GM19193 (cell line): ENCODE measurements around the gene ZNF280A.

ENCODE experiments used
- POLR2A ChIP-seq: IDR thresholded peaks from 4 replicates; pipeline ENCODE4 v1.6.1; 2011; ENCODE audit not compliant: insufficient read depth, insufficient read length; ENCODE audit errors: extremely low read depth

ZNF280A gene

DNA sequence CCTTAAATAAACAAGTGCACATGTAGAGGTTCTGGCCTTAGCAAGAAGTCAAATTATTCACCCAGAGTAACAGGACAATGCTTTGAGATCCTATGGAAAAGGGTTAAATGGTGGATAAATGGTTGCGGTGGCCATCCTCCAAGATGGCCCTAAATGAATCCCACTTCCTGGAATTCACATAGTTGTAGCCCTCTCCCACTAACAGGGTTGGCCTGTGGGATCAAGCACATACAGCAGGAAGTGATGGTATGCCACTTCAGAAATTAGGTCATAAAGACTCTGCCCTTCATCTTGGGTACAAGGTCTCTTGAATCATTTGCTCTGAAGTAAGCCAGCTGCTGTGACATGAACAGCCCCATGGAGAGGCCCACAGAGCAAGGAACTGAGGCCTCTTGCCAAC lies 13.3 kb downstream of the ZNF280A start:
- TF ChIP-seq POLR2A, result no peak

DNA sequence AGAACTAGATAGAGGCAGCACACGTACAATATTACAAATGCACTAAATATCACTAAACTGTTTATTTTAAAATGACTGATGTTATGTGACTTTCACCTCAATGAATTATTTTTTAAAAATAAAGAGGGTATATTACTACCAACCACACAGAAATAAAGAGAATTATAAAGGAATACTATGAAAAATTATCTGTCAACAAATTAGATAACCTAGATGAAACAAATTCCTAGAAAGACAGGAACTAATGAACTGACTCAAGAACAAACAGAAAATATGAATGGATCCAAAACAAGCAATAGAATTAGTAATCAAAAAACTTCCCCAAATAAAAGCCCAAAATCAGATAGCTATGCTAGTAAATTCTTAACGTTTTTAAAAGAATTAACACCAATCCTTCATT lies 21.8 kb downstream of the ZNF280A start:
- TF ChIP-seq POLR2A, result no peak

DNA sequence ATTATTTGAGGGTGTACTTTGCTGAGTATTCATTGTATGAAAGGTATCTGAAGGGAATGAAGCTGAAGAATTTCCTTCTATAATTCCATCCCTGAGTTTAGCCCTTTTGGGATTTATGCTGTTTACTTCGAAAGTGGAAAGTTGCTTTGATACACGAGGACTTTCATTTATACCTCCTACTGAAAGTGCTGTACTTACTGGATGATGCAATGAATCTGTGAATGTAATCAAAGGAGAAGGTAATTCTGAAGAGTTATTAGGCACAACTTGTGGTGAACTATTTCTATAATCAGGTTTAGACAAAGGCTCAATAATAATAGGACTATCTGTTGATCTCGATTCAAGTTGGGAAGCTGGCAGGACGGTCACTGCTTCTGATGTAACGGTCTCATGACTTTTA lies 31.3 kb downstream of the ZNF280A start:
- TF ChIP-seq POLR2A, result no peak

- no peak for TF ChIP-seq POLR2A
These were observed 32.0 kb downstream of the ZNF280A start for GRCh38 chr22:22487869-22488597.

DNA sequence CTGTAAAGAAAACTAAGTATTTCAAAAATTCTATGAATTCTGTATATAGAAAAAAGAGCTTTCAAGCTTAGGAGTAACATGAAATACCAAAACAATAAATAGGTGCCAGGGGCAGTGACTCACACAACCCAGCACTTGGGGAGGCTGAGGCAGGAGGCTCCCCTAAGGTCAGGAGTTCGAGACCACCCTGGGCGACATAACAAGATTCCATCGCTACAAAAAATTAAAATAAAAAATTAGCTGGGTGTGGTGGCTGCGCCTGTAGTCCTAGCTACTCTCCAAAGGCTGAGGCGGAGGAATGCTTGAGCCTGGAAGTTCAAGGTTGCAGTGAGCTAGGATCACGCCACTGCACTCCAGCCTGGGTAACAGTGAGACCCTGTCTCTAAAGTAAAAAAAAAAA lies 33.0 kb downstream of the ZNF280A start:
- TF ChIP-seq POLR2A, result no peak

DNA sequence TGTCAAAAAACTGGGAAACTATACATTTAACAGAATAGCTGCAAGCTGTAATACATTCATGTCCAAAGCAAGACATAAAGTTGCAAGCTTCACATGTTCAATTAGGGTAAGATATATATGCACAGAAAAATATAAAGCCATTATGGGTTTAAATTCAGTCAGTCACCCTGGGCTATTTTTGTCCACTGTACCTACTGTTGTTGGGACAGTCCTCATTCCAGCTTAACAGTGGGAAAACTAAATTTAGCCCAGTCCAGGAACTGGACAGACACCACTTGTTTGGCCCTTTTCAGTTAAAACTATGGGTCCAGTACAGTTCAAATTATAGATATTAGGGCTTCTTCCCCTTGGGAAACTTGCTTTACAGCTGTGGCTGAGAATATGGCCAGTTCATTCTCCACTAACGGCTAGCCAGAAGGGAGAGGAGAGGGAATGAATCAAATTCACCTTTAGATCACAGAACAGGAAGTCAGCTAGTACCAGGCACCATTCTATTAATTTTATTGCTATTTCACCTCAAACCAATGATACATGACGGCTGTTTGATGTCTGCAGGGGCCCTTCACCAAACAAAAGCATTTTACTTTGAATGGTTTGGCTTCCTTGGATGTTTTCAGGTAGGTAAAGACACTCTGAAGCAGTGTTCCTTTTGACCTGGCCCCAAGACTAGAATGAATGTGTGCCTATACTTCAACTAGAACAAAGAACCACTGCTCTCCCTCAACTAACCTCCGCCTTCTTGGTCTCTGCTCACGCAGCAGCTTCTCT lies 33.8 kb downstream of the ZNF280A start:
- TF ChIP-seq POLR2A, result no peak

- TF ChIP-seq POLR2A, result no peak
These were observed 34.5 kb downstream of the ZNF280A start for GRCh38 chr22:22485524-22485923.

DNA sequence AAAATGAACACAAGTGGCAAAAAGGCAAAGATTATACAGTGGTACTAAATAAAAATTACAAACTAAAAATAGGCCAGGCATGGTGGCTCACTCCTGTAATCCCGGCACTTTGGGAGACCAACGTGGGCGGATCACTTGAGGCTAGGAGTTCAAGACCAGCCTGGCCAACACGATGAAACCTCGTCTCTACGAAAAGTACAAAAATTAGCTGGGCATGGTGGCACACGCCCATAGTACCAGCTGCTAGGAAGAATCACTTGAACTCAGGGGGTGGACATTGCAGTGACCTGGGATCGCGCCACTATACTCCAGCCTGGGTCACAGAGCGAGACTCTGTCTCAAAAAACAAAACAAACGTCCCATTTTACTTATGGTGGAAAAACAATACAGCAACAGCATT lies 36.0 kb downstream of the ZNF280A start:
- no peak for TF ChIP-seq POLR2A

DNA sequence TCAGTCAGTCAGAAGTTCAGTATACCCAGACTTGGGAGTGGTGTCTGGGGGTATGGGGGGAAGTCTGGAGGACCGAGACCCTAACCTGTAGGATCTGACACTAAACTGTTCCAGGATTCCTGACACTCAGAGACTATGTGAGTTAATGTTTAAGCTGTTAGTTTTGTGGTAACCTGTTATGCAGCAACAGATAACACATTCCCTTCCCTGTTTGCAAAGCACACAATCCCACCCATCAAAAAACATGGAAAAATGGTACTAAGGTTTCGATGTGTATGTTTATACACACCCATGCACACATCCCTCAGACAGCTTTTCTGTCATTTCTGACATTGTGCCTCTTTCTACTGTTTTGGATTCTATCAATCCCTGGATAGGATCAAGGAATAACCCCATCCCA lies 39.1 kb downstream of the ZNF280A start:
- TF ChIP-seq POLR2A, result no peak

- no peak for TF ChIP-seq POLR2A
These were observed 40.0 kb downstream of the ZNF280A start for GRCh38 chr22:22479999-22480532.

DNA sequence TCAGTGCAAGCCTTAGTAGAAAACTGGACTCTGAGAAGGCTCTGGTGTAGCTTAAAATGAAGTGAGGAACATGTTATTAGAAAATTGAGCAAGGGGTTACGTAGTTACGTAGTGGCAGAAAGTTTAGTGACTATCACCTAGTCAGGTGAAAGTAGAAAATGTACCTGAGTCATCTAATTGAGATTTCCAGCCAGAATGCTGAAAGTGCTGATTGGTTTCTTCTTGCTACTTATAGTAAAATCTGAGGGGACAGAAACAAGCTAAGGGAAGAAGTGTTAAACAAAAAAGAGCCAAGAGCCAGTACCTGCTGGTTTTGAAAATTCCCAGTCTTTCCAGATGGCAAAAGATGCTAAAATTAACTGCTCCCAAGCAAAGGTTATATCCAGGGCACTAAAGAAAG lies 41.0 kb downstream of the ZNF280A start:
- TF ChIP-seq POLR2A, result no peak

- TF ChIP-seq POLR2A, result no peak
These were observed 41.6 kb downstream of the ZNF280A start for GRCh38 chr22:22478470-22478869.

- no peak for TF ChIP-seq POLR2A
These were observed 45.3 kb downstream of the ZNF280A start for GRCh38 chr22:22474733-22475132.

DNA sequence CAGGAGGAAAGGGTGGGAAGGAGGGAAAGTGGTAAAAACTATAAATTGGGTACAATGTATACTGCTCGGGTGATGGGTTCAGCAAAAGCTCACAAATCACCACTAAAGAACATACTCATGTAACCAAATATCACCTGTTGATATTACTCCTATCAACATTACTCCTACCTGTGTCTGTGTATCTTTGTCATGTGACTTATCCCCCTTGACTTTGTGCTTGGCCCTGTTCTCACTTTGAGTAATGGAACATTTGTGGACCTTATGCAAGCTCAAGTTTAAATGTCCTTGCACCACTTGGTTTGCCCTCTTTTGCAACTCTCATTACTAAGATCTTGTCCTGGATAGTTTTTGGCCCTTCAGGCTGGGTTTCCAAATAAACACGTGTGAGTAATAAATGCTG lies 50.5 kb downstream of the ZNF280A start:
- no peak for TF ChIP-seq POLR2A

GRCh38 chr22:22467112-22467511 lies 53.0 kb downstream of the ZNF280A start:
- TF ChIP-seq POLR2A, result no peak

GRCh38 chr22:22465782-22466181 lies 54.3 kb downstream of the ZNF280A start:
- no peak for TF ChIP-seq POLR2A

DNA sequence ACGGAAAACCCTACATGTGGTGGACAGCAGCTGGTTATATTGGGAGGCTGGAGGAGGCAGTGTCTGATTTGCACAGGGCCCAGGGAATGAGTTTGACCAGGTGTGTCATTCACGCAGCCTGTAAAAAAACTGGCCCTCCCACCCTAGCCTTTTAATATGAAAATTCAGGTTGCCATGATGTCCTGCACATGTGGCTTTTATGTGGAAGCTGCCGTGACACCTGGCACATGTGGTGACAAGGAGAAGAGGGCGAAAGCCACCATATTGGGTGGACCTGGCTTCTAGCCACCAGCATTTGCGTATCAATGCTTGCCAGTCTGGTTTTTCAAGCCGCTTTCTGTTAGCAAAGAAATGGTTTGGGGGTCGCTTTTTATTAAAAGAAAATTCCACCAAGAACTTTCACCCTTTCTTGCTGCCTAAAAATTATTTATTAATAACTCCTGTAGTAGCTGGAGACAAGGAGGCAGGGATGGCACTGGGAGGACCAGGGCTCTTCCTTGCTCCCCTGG lies 54.9 kb downstream of the ZNF280A start:
- TF ChIP-seq POLR2A, result no peak

GRCh38 chr22:22464541-22465054 lies 55.5 kb downstream of the ZNF280A start:
- no peak for TF ChIP-seq POLR2A
